Subcutaneous adipose tissue (tissue), 4 donors: ENCODE measurements around the gene ACTN4. TPM values are rescaled to one million over a fixed set of nuclear protein-coding genes. Genes with fewer than 3 reads are reported as not detected.

Experiments used
- total RNA-seq, 4 donors: library from RNA; depleted of rRNA; stranded (reverse); fragments of >200 nt; gene quantifications; one replicate each; pipeline ENCODE4 v1.1.0, GENCODE V29; 2016
- TF ChIP-seq, protein P1 (sequence below): fragments of 450-650 bp; IDR thresholded peaks from one replicate; pipeline ENCODE4 v1.5.1; 2016; ENCODE audit warnings: low read depth, mild to moderate bottlenecking, control low read depth, antibody characterized with exemption, moderate library complexity

Gene ACTN4
- total RNA-seq, 4 donors from 2014 or later = 179 to 258 (median 186) TPM

DNA sequence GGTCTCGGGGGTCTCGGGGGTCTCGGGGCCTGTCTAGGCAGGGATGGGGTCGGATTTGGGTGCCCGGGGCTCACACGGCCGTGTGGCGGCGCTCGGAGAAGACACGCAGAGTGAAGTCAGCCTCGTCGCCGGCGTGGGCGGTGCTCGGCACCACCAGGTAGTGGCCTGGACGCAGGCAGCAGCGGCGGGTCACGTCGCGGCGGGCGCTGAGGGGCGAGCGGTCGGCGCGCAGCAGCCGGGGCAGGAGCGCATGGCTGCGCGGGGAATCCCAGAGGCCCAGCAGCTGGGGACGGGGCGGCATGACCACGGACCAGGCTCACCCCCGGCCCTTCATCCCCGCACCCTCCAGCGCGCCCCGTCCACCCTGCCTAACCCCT lies 88.6 kb downstream of the ACTN4 start:
- TF ChIP-seq, protein P1, sequence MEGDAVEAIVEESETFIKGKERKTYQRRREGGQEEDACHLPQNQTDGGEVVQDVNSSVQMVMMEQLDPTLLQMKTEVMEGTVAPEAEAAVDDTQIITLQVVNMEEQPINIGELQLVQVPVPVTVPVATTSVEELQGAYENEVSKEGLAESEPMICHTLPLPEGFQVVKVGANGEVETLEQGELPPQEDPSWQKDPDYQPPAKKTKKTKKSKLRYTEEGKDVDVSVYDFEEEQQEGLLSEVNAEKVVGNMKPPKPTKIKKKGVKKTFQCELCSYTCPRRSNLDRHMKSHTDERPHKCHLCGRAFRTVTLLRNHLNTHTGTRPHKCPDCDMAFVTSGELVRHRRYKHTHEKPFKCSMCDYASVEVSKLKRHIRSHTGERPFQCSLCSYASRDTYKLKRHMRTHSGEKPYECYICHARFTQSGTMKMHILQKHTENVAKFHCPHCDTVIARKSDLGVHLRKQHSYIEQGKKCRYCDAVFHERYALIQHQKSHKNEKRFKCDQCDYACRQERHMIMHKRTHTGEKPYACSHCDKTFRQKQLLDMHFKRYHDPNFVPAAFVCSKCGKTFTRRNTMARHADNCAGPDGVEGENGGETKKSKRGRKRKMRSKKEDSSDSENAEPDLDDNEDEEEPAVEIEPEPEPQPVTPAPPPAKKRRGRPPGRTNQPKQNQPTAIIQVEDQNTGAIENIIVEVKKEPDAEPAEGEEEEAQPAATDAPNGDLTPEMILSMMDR = no peak

DNA sequence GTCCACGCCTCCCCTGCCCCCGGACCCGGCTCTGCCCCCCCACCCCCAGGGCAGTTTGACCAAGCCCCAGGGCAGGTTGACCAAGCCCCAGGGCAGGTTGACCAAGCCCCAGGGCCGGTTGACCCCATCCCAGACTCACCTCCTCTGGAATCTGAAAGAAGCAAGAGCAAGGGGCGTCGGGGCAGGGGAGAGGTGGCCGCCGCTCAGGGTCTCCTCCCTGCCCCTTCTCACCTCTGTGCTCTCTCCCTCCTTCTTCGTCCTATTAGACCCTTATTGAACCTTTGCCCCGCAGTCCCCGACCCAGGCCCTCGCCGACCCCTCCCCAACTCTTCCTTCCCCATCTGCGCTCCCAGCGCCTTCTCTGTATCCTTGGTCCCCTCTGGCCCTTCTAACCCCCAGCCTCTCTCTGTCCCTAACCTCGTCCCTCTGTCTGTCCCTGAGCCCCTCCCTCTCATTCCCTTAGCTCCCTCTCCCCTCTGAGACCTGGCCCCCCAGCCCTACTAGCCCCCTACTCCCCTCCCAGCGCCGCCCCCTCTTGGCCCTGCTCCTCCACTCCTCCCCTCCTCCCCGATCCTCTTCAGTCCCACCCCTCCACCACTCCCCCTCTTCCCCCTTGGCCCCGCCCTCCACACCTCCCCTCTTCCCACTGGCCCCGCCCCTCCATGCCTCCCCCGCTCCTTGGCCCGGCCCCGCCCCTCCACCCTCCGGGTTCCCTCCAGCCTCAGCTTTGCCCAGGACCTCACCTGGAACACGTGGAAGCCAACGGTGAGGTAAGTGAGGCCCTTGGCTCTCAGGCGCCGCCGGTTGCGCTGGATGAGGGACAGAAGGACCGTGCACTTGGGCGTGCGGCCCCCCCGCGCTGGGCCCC lies 89.2 kb downstream of the ACTN4 start:
- TF ChIP-seq, protein P1 = no peak

DNA sequence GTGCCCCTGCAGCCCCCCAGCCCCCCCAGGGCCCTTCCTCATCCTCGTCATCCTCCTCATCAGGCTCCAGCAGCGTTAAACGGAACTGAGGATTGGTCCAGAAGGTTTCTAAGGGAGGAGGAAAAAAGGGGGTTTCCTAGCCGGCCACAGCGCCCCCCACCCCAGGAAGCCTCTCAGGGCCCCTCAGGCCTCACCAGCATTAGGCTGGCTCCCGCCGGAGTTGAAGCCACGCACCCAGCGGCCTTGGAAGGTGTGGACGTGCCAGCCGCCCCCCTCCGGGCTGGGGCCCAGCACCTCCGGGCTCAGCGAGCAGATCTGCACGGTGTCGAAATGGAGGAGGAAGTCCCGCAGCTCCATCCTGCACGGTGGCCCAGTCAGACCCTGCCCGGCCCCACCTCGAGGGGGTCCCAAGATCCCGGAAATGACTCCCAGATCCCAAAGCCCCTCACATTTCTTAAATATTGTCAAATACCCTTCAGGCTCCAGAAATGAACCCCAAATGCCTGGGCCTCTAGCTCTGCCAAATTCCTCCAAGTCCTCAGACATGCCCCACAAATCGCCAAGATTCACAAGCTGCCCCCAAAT lies 89.9 kb downstream of the ACTN4 start:
- TF ChIP-seq, protein P1 = no peak

DNA sequence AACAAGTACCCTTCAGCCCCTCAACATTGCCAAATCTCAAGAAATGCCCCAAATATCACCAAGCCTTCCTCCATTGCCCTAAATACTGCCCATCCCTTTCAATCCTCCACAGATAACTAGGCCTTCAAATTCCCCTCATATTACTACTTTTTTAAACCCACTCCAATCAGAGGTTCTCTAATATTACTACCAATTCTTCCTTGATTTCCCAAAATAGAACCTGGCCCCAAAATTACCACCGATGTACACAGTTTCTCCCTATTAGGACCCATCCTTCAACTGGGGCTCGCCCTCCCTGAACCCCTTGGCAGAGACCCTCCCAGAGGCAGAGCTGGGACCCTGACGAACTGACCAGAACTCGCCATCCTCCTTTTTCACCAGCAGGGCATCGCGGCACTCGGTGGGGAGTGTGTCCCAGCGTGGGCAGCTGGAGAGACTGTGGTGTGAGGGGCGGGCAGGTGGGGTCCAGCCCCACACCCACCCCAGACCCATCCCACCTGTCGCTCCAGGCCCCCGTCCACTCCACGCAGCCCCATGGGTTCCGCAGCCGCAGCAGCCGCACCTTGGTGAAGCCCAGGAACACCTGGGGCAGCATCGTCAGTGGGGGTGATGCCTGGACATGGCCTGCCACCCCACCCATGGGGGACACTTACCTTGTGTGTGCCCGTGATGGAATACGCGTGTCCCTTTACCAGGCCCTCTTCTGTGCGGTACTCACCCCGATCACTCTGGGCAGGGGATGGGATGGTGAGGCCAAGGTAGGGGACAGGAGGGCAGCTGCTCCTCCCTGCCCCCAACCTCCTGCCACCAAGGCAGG lies 90.7 kb downstream of the ACTN4 start:
- TF ChIP-seq, protein P1 = no peak

DNA sequence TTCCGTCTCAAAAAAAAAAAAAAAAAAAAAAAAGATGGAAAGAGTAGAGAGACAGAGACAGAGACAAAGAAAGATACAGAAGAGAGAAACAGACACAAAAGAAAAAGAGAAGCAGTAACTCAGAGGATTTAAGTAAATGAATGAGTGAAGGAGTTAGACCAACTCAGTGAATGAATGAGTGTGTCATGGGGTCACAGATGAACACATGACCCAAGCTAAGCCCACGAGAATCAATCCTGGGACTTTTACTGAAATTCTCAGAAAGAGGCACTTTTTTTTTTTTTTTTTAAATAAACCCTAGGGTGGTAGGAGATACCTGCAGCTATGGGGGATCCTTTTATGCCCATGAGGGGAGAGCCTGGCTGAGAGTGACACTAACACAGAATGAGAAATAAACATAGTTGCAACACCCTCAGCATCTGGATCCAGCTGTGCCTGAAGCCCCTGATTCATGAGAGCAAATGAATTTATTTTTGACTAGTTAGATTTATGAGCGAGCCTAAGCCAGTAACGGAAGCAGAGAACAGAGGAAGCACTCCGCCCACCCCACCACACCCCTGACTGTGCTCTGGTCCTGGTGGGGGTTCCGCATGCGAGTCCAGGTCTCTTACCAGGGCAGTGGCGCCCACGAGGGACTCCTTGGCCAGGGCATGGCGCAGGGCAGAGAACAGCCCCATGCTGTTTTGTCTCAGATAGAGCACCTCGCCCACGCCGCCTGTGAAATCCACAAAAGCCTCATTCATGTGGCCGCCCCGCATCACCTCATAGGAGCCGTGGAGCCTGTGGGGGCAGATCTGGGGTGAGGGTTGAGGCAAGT lies 92.2 kb downstream of the ACTN4 start:
- TF ChIP-seq, protein P1 = no peak

DNA sequence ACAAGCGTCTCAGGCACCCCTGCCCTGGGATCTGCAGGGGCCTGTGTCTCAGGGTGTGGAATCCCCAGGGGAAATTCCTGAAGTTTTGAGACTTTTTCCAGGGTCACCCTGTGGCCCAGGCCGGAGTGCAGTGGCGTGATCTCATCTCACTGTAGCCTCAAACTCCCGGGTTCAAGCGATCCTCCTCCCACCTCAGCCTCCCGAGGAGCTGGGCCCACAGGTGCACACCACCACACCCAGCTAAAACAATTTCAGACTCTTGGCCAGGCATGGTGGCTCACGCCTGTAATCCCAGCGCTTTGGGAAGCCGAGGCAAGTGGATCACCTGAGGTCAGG lies 92.8 kb downstream of the ACTN4 start:
- TF ChIP-seq, protein P1 = no peak
